IMR-90 (cell line): Measurements from ENCODE around the gene OR6C65. TPM values are rescaled to one million over a fixed set of nuclear protein-coding genes. Genes with fewer than 3 reads are reported as not detected.

Experiments
- ATAC-seq: fragments of 200-7000 bp; cut with Tn5 transposase; 2 replicates; pipeline ENCODE4 v1.9.1; 2020; ENCODE audit warnings: low read depth, mild to moderate bottlenecking, moderate library complexity
- BruUV-seq: library from RNA; stranded (reverse); fragments of 400-500 nt; replicated peaks from 2 replicates; lab custom pipeline; 2021; lab: Mats Ljungman, UMichigan
- CTCF ChIA-PET: fragments of 300-600 bp; formaldehyde crosslinking; extraction: SDS; loops from one replicate; lab custom pipeline; 2021; ENCODE audit warnings: antibody characterized with exemption; lab: Yijun Ruan, JAX
- POLR2A ChIA-PET: fragments of 300-600 bp; sonication (Branson Sonifier 250); formaldehyde crosslinking; loops from one replicate; lab custom pipeline; 2022; ENCODE audit warnings: antibody characterized with exemption; ENCODE audit not compliant: unreplicated experiment; lab: Charles Lee
- DNase-seq: peaks from one replicate; pipeline ENCODE4 v3.0.0; 2013
- H2AFZ ChIP-seq: replicated peaks from 2 replicates; pipeline ENCODE3; 2013; ENCODE audit warnings: low read length, mild to moderate bottlenecking; ENCODE audit not compliant: poor library complexity
- H2AK5ac ChIP-seq: 2 replicates; pipeline ENCODE4 v1.6.1; 2013; ENCODE audit warnings: low read depth, low read length, inconsistent platforms
- H2AK9ac ChIP-seq: replicated peaks from 2 replicates; pipeline ENCODE3; 2013; ENCODE audit warnings: mild to moderate bottlenecking, low read depth, low read length, moderate library complexity; ENCODE audit not compliant: poor library complexity
- H2BK120ac ChIP-seq: 2 replicates; pipeline ENCODE4 v1.6.1; 2013; ENCODE audit warnings: low read depth, low read length, inconsistent platforms
- H2BK15ac ChIP-seq: 3 replicates; pipeline ENCODE4 v1.6.1; 2013; ENCODE audit warnings: low read depth, low read length, inconsistent platforms
- H2BK20ac ChIP-seq: 2 replicates; pipeline ENCODE4 v1.6.1; 2013; ENCODE audit warnings: low read depth, mild to moderate bottlenecking, inconsistent platforms, low read length, moderate library complexity
- H2BK5ac ChIP-seq: 2 replicates; pipeline ENCODE4 v1.6.1; 2013; ENCODE audit warnings: mild to moderate bottlenecking, low read depth, low read length, inconsistent platforms; ENCODE audit not compliant: poor library complexity, severe bottlenecking
- H3K14ac ChIP-seq: replicated peaks from 2 replicates; pipeline ENCODE4 v1.6.1; 2013; ENCODE audit warnings: low read depth, low read length, inconsistent platforms
- H3K18ac ChIP-seq: 2 replicates; pipeline ENCODE4 v1.6.1; 2013; ENCODE audit warnings: low read depth, low read length, control low read depth
- H3K23ac ChIP-seq: 2 replicates; pipeline ENCODE4 v1.6.1; 2013; ENCODE audit warnings: low read depth, low read length, inconsistent platforms
- H3K27ac ChIP-seq: 2 replicates; pipeline ENCODE4 v1.5.1; 2013; ENCODE audit warnings: mild to moderate bottlenecking, control low read depth, low read length; ENCODE audit not compliant: insufficient read depth
- H3K27me3 ChIP-seq: 2 replicates; pipeline ENCODE4 v1.6.1; 2013; ENCODE audit warnings: low read length; ENCODE audit not compliant: control insufficient read depth, insufficient read depth
- H3K36me3 ChIP-seq: 2 replicates; pipeline ENCODE4 v1.6.1; 2013; ENCODE audit warnings: low read length, mixed read lengths; ENCODE audit not compliant: control insufficient read depth, insufficient read depth
- H3K4ac ChIP-seq: 2 replicates; pipeline ENCODE4 v1.6.1; 2013; ENCODE audit warnings: low read depth, low read length, inconsistent platforms
- H3K4me1 ChIP-seq: 2 replicates; pipeline ENCODE4 v1.6.1; 2013; ENCODE audit warnings: low read length, mixed read lengths; ENCODE audit not compliant: control insufficient read depth, insufficient read depth
- H3K4me2 ChIP-seq: 2 replicates; pipeline ENCODE4 v1.6.1; 2013; ENCODE audit warnings: low read depth, mild to moderate bottlenecking, control low read depth, low read length, moderate library complexity
- H3K4me3 ChIP-seq: 2 replicates; pipeline ENCODE4 v1.5.1; 2013; ENCODE audit warnings: low read depth, mild to moderate bottlenecking, control low read depth, low read length, moderate library complexity; ENCODE audit not compliant: insufficient read depth
- H3K56ac ChIP-seq: 2 replicates; pipeline ENCODE4 v1.6.1; 2013; ENCODE audit warnings: low read length, inconsistent platforms; ENCODE audit not compliant: insufficient read depth; ENCODE audit errors: extremely low read depth
- H3K79me1 ChIP-seq, 2 experiments: 2 replicates each; pipeline ENCODE4 v1.6.1; 2013; ENCODE audit warnings: low read length in 2 of 2, inconsistent platforms in 1 of 2, low read depth in 1 of 2
- H3K9ac ChIP-seq: 2 replicates; pipeline ENCODE4 v1.6.1; 2013; ENCODE audit warnings: low read depth, low read length, control low read depth
- H3K9me1 ChIP-seq: 2 replicates; pipeline ENCODE4 v1.6.1; 2013; ENCODE audit warnings: low read length, inconsistent platforms; ENCODE audit not compliant: insufficient read depth
- H3K9me3 ChIP-seq: 2 replicates; pipeline ENCODE4 v1.6.1; 2013; ENCODE audit warnings: low read length; ENCODE audit not compliant: control insufficient read depth, insufficient read depth
- H4K20me1 ChIP-seq: 2 replicates; pipeline ENCODE4 v1.6.1; 2013; ENCODE audit warnings: low read length, inconsistent platforms; ENCODE audit not compliant: insufficient read depth
- H4K5ac ChIP-seq: 2 replicates; pipeline ENCODE4 v1.6.1; 2013; ENCODE audit warnings: mild to moderate bottlenecking, low read depth, low read length, control low read depth
- H4K8ac ChIP-seq, 2 experiments: 2 replicates each; pipeline ENCODE4 v1.6.1; 2013; ENCODE audit warnings: low read depth in 2 of 2, low read length in 2 of 2, control low read depth in 1 of 2, inconsistent platforms in 1 of 2
- H4K91ac ChIP-seq: 2 replicates; pipeline ENCODE4 v1.6.1; 2013; ENCODE audit warnings: low read depth, low read length, inconsistent platforms; ENCODE audit not compliant: insufficient read depth
- BHLHE40 ChIP-seq: fragments of 150-350 bp; IDR thresholded peaks from 2 replicates; pipeline ENCODE4 v1.6.1; 2016; ENCODE audit warnings: mild to moderate bottlenecking, low read depth, low read length
- CEBPB ChIP-seq: IDR thresholded peaks from 2 replicates; pipeline ENCODE4 v1.6.1; 2012; ENCODE audit warnings: low read depth, low read length, improper control_type of control experiment
- CHD1 ChIP-seq: IDR thresholded peaks from 2 replicates; pipeline ENCODE4 v1.6.1; 2012; ENCODE audit warnings: low read depth, low read length, improper control_type of control experiment
- CTCF ChIP-seq: conservative IDR thresholded peaks from 2 replicates; pipeline ENCODE4 v1.5.1; 2012; ENCODE audit warnings: mild to moderate bottlenecking, low read depth, low read length, improper control_type of control experiment
- FOS ChIP-seq: fragments of 150-350 bp; IDR thresholded peaks from 2 replicates; pipeline ENCODE4 v1.6.1; 2016; ENCODE audit warnings: low read depth, low read length
- MAZ ChIP-seq: IDR thresholded peaks from 2 replicates; pipeline ENCODE4 v1.6.1; 2012; ENCODE audit warnings: low read depth, mild to moderate bottlenecking, low read length, improper control_type of control experiment, moderate library complexity, borderline replicate concordance
- MXI1 ChIP-seq: IDR thresholded peaks from 2 replicates; pipeline ENCODE4 v1.6.1; 2012; ENCODE audit warnings: low read depth, mild to moderate bottlenecking, low read length, moderate library complexity, borderline replicate concordance
- POLR2A ChIP-seq: IDR thresholded peaks from 2 replicates; pipeline ENCODE4 v1.6.1; 2012; ENCODE audit warnings: mild to moderate bottlenecking, low read depth, low read length
- RAD21 ChIP-seq: IDR thresholded peaks from 2 replicates; pipeline ENCODE4 v1.6.1; 2012; ENCODE audit warnings: low read length, improper control_type of control experiment
- RCOR1 ChIP-seq: IDR thresholded peaks from 2 replicates; pipeline ENCODE4 v1.6.1; 2012; ENCODE audit warnings: mild to moderate bottlenecking, low read length, improper control_type of control experiment; ENCODE audit not compliant: insufficient replicate concordance
- SMC3 ChIP-seq: fragments of 150-350 bp; IDR thresholded peaks from 2 replicates; pipeline ENCODE4 v1.6.1; 2016; ENCODE audit warnings: low read depth, mild to moderate bottlenecking, antibody characterized with exemption, low read length, moderate library complexity
- USF2 ChIP-seq: fragments of 150-350 bp; IDR thresholded peaks from 2 replicates; pipeline ENCODE4 v1.6.1; 2017; ENCODE audit warnings: mild to moderate bottlenecking, antibody characterized with exemption, low read length, low read depth
- WGBS, 2 experiments: methylation state at CpG; one replicate each; pipeline versions ENCODE4 v1.1.5 to v1.1.7; 2013; ENCODE audit warnings: missing lambda C conversion rate in 2 of 2; ENCODE audit not compliant: insufficient read length in 1 of 2; ENCODE audit errors: extremely low coverage in 2 of 2; 5-methylcytosine and 5-hydroxymethylcytosine counted together
- dilution Hi-C: fragments of 300-500 bp; cut with HindIII; formaldehyde crosslinking; loops from one replicate; pipeline ENCODE4 v1.14.3; 2018; ENCODE audit warnings: low sequenced_read_pairs; ENCODE audit not compliant: unreplicated experiment
- in situ Hi-C: fragments of 300-500 bp; cut with MboI; formaldehyde crosslinking; loops from 3 replicates; pipeline ENCODE4 v1.14.3; 2019; ENCODE audit warnings: low sequenced_read_pairs, inconsistent platforms, mixed read lengths
- intact Hi-C: fragments of 100-400 bp; cut with micrococcal nuclease; formaldehyde crosslinking; loops from 2 replicates; pipeline ENCODE4 v1.10.0; 2022
- polyA plus RNA-seq, 3 experiments: library from polyadenylated mRNA; depleted of rRNA; stranded (reverse); fragments of >200 nt; gene quantifications; 2 replicates each; pipeline ENCODE4 v1.2.3, GENCODE V29; 2012; ENCODE audit warnings: low replicate concordance in 1 of 3
- total RNA-seq: library from RNA; depleted of rRNA; stranded (reverse); fragments of >200 nt; gene quantifications from 2 replicates; pipeline ENCODE4 v1.2.3, GENCODE V29; 2012

OR6C65 gene
- total and polyA plus RNA-seq, 2 of the 4 experiments (the other 2 are of a cell fraction) = not detected

GRCh38 chr12:55443776-55444175, 43.4 kb downstream of the OR6C65 start, which contains the start of gene OR6C2:
Gene OR6C2, plus strand, starts transcription at chr12:55444076. Its CDS starts 8,138 bp downstream, at chr12:55452214.
- Histone ChIP-seq H3K4me3 (no peak within 1 kb of the TSS), H3K27me3 (no peaks in the 10 kb centered on the region), H4K8ac (no peak within 1 kb of the TSS), H2BK20ac (no peak within 1 kb of the TSS), H3K4me2 (no peak within 1 kb of the TSS), H3K79me1 (no peaks in the 10 kb centered on the region), H2BK5ac (no peak within 1 kb of the TSS), H4K91ac (no peak within 1 kb of the TSS), H3K23ac (no peak within 1 kb of the TSS), H2BK120ac (no peak within 1 kb of the TSS), H3K56ac (no peak within 1 kb of the TSS), H3K9me3 (no peaks in the 10 kb centered on the region), H3K9ac (no peak within 1 kb of the TSS), H4K20me1 (no peaks in the 10 kb centered on the region), H3K27ac (no peak within 1 kb of the TSS), H2BK15ac (no peak within 1 kb of the TSS), H2AK9ac (no peak within 1 kb of the TSS), H3K4ac (no peak within 1 kb of the TSS), H3K36me3 (no peaks in the 10 kb centered on the region), H3K4me1 (no peaks in the 10 kb centered on the region), H2AFZ (no peak within 1 kb of the TSS), H2AK5ac (no peak within 1 kb of the TSS), H4K5ac (no peak within 1 kb of the TSS), H3K9me1 (no peaks in the 10 kb centered on the region), H3K14ac (no peak within 1 kb of the TSS), H3K18ac (no peak within 1 kb of the TSS)
- WGBS, 2 experiments = no CpG with 5 or more reads among the region's 2 CpGs
- BruUV-seq = no TSS peak
- dilution Hi-C loops (no loop called here), intact Hi-C loops (no loop called here), in situ Hi-C loops (no loop called here)
- no peak for ATAC-seq
- DNase-seq = no peak
- ChIA-PET POLR2A (no interaction called here), CTCF (no interaction called here)
- TF ChIP-seq SMC3 (no peak), MAZ (no peak), MXI1 (no peak), FOS (no peak), BHLHE40 (no peak), RCOR1 (no peak), CEBPB (no peak), CHD1 (no peak), POLR2A (no peak), USF2 (no peak), RAD21 (no peak), CTCF (no peak)
